HG02763 (cell line): ENCODE measurements around the gene LILRB4.
"Not testable (repeated sequence)": the region's sequence is repeated elsewhere in the genome, so short reads cannot be mapped to it uniquely, and the experiment has no call there.

Experiments used
- ATAC-seq: cut with Tn5 transposase; IDR thresholded peaks from one replicate; pipeline ENCODE4 v1.9.1; 2021; ENCODE audit warnings: mild to moderate bottlenecking, moderate library complexity; ENCODE audit not compliant: unreplicated experiment

Gene LILRB4

GRCh38 chr19:54691582-54692297 lies 29.0 kb downstream of the LILRB4 start:
- no peak for ATAC-seq

GRCh38 chr19:54692298-54692615 lies 29.5 kb downstream of the LILRB4 start:
- no peak for ATAC-seq

- ATAC-seq: no peak
These were observed 31.9 kb downstream of the LILRB4 start for GRCh38 chr19:54694648-54695047.

GRCh38 chr19:54696117-54696548 lies 33.3 kb downstream of the LILRB4 start:
- no peak for ATAC-seq

GRCh38 chr19:54696766-54697165 lies 34.0 kb downstream of the LILRB4 start:
- no peak for ATAC-seq

GRCh38 chr19:54697716-54698115 lies 34.9 kb downstream of the LILRB4 start:
- ATAC-seq: not testable (repeated sequence)

- no peak for ATAC-seq
These were observed 42.1 kb downstream of the LILRB4 start for GRCh38 chr19:54704928-54705327.

GRCh38 chr19:54707962-54708361 lies 45.2 kb downstream of the LILRB4 start:
- no peak for ATAC-seq

- no peak for ATAC-seq
These were observed 46.0 kb downstream of the LILRB4 start for GRCh38 chr19:54708781-54709180.

GRCh38 chr19:54709212-54709948 lies 46.6 kb downstream of the LILRB4 start:
- no peak for ATAC-seq

GRCh38 chr19:54709956-54710355 lies 47.2 kb downstream of the LILRB4 start:
- ATAC-seq: not testable (repeated sequence)
